Right lobe of liver (tissue), 6 donors: Measurements from ENCODE around the gene MNAT1. TPM values are rescaled to one million over a fixed set of nuclear protein-coding genes. Genes with fewer than 3 reads are reported as not detected.

Source experiments
- ATAC-seq, 4 donors: fragments of 200-7000 bp; cut with Tn5 transposase; one replicate each; pipeline ENCODE4 v1.9.1; 2020; ENCODE audit warnings: mild to moderate bottlenecking in 4 of 4, moderate library complexity in 4 of 4
- DNase-seq, 3 donors: peaks; one replicate each; pipeline ENCODE4 v3.0.0-alpha.2; 2020
- H3K27ac ChIP-seq, 3 donors: fragments of 200-600 bp; one replicate each; pipeline ENCODE4 v1.8.0; 2022
- H3K27me3 ChIP-seq, 2 donors: fragments of 200-600 bp; one replicate each; pipeline ENCODE4 v1.8.0; 2022
- H3K36me3 ChIP-seq, 4 donors: fragments of 200-600 bp; sonication (generic) in 1 of 4; one replicate each; pipeline versions ENCODE4 v1.5.1 to v1.8.0; 2017 to 2022; ENCODE audit warnings: control low read depth in 1 of 4
- H3K4me1 ChIP-seq, 4 donors: fragments of 200-600 bp; sonication (generic) in 1 of 4; one replicate each; pipeline versions ENCODE4 v1.5.1 to v1.8.0; 2017 to 2022; ENCODE audit warnings: control low read depth in 1 of 4
- H3K4me3 ChIP-seq, 3 donors: fragments of 200-600 bp; one replicate each; pipeline ENCODE4 v1.8.0; 2022
- H3K9me3 ChIP-seq, 4 donors: fragments of 200-600 bp; sonication (generic) in 1 of 4; one replicate each; pipeline versions ENCODE4 v1.5.1 to v1.8.0; 2017 to 2022; ENCODE audit warnings: control low read depth in 1 of 4
- CTCF ChIP-seq, 4 donors: fragments of 200-600 bp in 3 of 4; fragments of 450-650 bp in 1 of 4; IDR thresholded peaks; one replicate each; pipeline versions ENCODE4 v1.5.1 to v1.8.0; 2016 to 2022; ENCODE audit warnings: antibody characterized with exemption in 4 of 4, mild to moderate bottlenecking in 2 of 4
- POLR2A ChIP-seq: fragments of 450-650 bp; IDR thresholded peaks from one replicate; pipeline ENCODE4 v1.6.1; 2017; ENCODE audit warnings: antibody characterized with exemption, mild to moderate bottlenecking
- WGBS: methylation state at CpG from one replicate; pipeline ENCODE4 v1.1.6; 2018; ENCODE audit warnings: low coverage, low lambda C conversion rate; ENCODE audit not compliant: insufficient coverage; ENCODE audit errors: missing lambda C conversion rate; 5-methylcytosine and 5-hydroxymethylcytosine counted together
- intact Hi-C, 2 donors: fragments of 100-400 bp; cut with DNase I; formaldehyde crosslinking; loops; one replicate each; pipeline versions ENCODE4 v1.11.2 to v1.14.1; 2022
- total RNA-seq, 6 experiments: library from RNA; depleted of rRNA in 2 of 6; stranded (reverse); fragments of >200 nt in 2 of 6; fragmentation: NEBNext Ultra II Directional in 3 of 6; extraction: Animal tissue kit (Norgen Biotek cat#: 25700) in 3 of 6; gene quantifications; one replicate each; pipeline versions ENCODE4 v1.1.0 to v1.2.4, GENCODE V29; 2016 to 2023
- donor health status: DM: no; HTN: yes; CAD: no.
- donor health status: DM: no; HTN: no; CAD: no.
- donor health status: DM: no; HTN: no; CAD: no.
- donor health status: DM: no; HTN: yes; CAD: no.
- donor health status: DM: no; HTN: yes; CAD: no.

MNAT1 gene
- total RNA-seq, 6 experiments from 2014 or later = 10.5 to 15.2 (median 12.3) TPM

- WGBS = 70% methylated on average over 4 of the region's 4 CpGs
- H3K36me3 ChIP-seq = no peaks in the 10 kb centered on the region
- ATAC-seq (no peak), DNase-seq (no peak)
- H3K27ac ChIP-seq = no peak overlapping the region
- H3K27me3 ChIP-seq = no peaks in the 10 kb centered on the region
- no peak for TF ChIP-seq CTCF (IDR thresholded peaks at IDR 0.05)
- no peak for TF ChIP-seq POLR2A
- intact Hi-C loops = no loop called here
- H3K4me1 ChIP-seq = no peaks in the 10 kb centered on the region
- H3K4me3 ChIP-seq = no peak overlapping the region
- H3K9me3 ChIP-seq = peaks cover 0 to 6% (median 1%) of the 10 kb centered on the region in 4 donors
Observed at GRCh38 chr14:60956202-60956601, 221.6 kb downstream of the MNAT1 start.

- TF ChIP-seq CTCF (IDR thresholded peaks at IDR 0.05) (no peak), POLR2A (no peak)
- Histone ChIP-seq H3K36me3 (no peaks in the 10 kb centered on the region), H3K27ac (no peak overlapping the region), H3K4me3 (no peak overlapping the region), H3K4me1 (no peaks in the 10 kb centered on the region), H3K9me3 (peaks cover 0 to 6% (median 1%) of the 10 kb centered on the region in 4 donors), H3K27me3 (no peaks in the 10 kb centered on the region)
- intact Hi-C loops = no loop called here
- no peak for DNase-seq
- no peak for ATAC-seq
- WGBS = 67% methylated on average over 1 of the region's 1 CpG
Observed at GRCh38 chr14:60956632-60957031, 222.1 kb downstream of the MNAT1 start.

GRCh38 chr14:60958146-60958545 lies 223.6 kb downstream of the MNAT1 start:
- Histone ChIP-seq H3K27me3 (no peaks in the 10 kb centered on the region), H3K27ac (no peak overlapping the region), H3K9me3 (peaks cover 0 to 6% (median 1%) of the 10 kb centered on the region in 4 donors), H3K36me3 (no peaks in the 10 kb centered on the region), H3K4me1 (no peaks in the 10 kb centered on the region), H3K4me3 (no peak overlapping the region)
- intact Hi-C loops = no loop called here
- DNase-seq (no peak), ATAC-seq (no peak)
- TF ChIP-seq POLR2A (no peak), CTCF (IDR thresholded peaks at IDR 0.05) (no peak)

- H3K27me3 ChIP-seq = no peaks in the 10 kb centered on the region
- H3K27ac ChIP-seq = no peak overlapping the region
- ATAC-seq = no peak
- no peaks in the 10 kb centered on the region for H3K9me3 ChIP-seq
- intact Hi-C loops = no loop called here
- H3K4me1 ChIP-seq = no peaks in the 10 kb centered on the region
- H3K36me3 ChIP-seq = no peaks in the 10 kb centered on the region
- TF ChIP-seq CTCF (IDR thresholded peaks at IDR 0.05) (no peak), POLR2A (no peak)
- no peak for DNase-seq
- H3K4me3 ChIP-seq = no peak overlapping the region
- WGBS = 57% methylated on average over 2 of the region's 2 CpGs
Observed at GRCh38 chr14:60963761-60964160, 229.2 kb downstream of the MNAT1 start.

- Histone ChIP-seq H3K9me3 (no peaks in the 10 kb centered on the region), H3K36me3 (no peaks in the 10 kb centered on the region), H3K4me1 (no peaks in the 10 kb centered on the region), H3K4me3 (no peak overlapping the region), H3K27ac (no peak overlapping the region), H3K27me3 (no peaks in the 10 kb centered on the region)
- intact Hi-C loops = no loop called here
- WGBS = 75% methylated on average over 2 of the region's 2 CpGs
- ATAC-seq (no peak), DNase-seq (no peak)
- TF ChIP-seq POLR2A (no peak), CTCF (IDR thresholded peaks at IDR 0.05) (no peak)
Observed at GRCh38 chr14:60964904-60965303, 230.3 kb downstream of the MNAT1 start.
